ENCODE data around the gene INS.
"Not testable (repeated sequence)": the region's sequence is repeated elsewhere in the genome, so short reads cannot be mapped to it uniquely, and the experiment has no call there.

INS gene

DNA sequence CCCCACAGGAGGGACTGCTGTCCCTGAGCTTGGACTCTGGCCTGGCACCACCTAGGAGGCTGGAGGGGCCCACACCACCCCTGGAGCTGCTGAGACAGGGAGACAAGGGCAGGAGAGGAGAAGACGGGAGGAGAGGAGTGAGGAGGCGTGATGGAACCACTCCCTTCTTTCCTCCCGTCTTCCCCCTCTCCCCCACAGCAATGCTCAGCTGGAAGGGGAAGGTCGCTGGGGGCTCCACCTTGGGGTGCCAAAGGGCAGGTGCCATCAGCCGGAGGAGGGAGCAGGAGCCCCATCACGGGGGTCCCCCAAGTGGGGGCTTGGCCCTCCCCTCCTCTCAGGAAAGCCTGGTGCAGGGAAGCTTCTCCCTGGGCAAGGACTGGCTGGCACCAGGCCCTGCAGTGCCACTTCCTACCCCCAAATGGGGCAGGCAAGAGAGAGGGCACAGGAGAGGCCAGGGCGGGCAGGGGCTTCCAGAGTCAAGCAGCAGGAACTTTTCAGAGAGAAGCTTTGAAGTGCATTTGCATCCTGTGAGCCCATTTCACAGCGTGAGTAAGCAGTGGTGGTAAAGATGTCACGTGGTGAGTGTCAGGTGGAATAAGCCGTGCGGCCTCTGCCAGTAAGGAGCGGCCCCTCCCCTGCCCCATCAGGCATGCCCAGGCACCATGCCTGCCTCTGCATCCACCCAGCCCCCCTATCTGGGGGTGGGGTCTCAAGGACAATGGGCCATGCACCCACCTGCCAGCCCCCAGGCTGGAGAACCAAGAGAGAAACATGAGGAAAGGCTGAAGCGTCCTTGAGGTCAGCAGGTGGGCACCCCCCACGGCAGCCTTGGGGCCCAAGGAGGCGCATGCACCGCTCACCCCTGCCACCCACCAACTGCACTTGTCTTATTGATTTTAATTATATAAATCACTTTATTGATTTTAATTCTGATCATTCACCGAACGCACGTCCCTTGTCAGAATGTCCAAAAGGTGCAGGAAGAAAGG is 26.7 kb downstream of the INS start:
- no peak for DNase-seq (ENCODE audit: low spot score)

DNA sequence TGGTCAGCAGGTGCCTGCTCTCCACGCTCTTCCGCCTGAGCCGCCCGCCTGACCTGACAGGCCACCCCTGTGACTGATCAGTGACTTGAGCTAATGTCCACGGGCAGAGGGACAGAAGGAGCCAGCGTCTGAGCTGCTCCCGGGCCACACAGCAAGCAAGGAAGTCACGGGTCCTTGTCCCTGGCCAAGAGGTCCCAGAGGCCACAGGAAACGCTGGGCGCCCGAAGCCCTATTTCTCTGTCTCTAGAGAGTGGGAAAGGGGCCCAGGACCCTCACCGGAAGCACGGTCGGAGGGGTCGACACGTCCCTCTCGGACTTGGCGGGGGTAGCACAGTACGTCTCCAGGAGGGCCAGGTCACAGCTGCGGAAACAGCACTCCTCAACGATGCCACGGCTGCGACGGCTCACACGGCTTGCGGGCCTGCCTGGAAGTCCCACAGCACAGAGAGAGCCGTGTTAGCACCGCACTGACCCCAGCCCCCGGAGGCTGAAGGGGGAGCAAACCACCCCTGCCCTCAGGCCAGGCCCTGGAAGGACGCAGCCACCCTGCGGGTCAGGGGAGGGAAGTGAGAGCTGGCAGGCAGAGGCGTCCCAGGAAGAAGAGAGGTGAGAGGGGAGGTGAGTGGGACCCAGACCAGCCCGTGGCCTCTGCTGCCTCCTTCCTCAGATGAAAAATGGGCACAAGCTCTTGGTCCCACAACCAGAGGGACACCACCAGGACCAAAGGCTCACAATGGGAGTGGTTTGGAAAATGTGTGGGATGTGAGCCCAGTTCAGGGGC is 27.6 kb downstream of the INS start:
- no peak for DNase-seq (ENCODE audit: low spot score)

DNA sequence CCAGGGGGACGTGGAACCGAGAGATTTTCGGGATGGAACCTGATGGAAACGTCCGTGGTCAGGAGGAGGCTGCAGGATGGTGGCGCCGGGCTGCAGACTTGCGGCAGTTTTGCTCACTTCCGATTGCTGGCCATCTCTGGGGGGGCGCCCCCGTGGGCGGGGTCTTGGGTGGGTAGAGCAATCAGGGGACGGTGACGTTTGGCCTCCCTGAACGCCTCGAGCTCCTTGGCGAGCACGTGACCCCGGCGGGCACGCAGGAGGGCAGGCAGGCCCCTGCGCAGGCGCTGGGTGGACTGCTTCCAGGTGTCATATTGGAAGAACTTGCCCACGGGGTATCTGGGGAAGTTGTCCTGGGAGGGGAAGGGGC is 28.2 kb downstream of the INS start:
- DNase-seq (ENCODE audit: low spot score), result no peak

DNA sequence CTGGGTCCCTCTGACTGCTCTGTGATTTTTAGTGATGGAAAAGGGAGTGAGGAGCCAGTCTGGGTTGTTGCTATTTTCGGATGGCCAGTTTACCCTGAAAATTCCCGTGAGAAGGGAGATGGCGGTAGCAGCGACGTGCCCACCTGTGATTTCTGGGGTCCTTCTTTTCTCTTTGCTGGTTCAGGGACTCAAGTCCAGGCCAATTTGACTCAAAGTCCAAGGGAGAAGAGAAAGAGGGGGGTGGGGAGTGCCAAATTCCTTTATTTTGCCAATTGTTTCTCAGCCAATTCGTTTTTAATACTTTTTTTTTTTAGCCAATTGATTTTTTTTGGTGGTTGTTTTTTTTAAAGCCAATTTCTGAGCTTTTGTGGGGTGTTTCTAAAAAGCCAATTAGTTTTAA is 28.8 kb downstream of the INS start:
- DNase-seq (ENCODE audit: low spot score), result no peak

DNA sequence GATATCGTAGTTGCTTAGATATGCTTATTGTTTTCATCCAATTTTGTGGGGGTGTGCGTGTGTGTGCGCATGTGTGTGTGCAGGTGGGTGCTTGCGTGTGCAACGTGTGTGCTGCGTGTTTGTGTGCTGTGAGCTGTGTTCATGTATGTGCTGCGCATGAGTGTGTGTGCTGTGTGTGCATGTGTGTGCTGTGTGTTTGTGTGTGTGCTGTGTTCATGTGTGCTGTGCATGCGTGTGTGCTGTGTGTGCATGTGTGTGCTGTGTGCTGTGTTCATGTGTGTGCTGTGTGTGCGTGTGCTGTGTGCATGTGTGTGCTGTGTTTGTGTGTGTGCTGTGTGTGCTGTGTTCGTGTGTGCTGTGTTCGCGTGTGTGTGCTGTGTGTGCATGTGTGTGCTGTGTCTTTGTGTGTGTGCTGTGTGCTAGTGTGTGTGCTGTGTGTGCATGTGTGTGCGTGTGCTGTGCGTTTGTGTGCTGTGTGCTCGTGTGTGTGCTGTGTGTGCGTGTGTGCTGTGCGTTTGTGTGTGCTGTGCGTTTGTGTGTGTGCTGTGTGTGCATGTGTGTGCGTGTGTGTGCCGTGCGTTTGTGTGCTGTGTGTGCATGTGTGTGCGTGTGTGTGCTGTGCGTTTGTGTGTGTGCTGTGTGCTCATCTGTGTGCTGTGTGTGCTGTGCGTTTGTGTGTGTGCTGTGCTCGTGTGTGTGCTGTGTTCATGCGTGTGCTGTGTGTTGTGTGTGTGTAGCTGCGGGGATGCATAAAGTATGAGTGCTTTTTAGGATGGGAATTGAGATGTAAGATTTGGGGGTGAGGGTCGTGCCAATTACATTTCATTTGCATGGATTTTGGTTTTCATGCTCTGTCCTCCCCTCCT is 29.4 kb downstream of the INS start:
- DNase-seq (ENCODE audit: low spot score), result no peak

DNA sequence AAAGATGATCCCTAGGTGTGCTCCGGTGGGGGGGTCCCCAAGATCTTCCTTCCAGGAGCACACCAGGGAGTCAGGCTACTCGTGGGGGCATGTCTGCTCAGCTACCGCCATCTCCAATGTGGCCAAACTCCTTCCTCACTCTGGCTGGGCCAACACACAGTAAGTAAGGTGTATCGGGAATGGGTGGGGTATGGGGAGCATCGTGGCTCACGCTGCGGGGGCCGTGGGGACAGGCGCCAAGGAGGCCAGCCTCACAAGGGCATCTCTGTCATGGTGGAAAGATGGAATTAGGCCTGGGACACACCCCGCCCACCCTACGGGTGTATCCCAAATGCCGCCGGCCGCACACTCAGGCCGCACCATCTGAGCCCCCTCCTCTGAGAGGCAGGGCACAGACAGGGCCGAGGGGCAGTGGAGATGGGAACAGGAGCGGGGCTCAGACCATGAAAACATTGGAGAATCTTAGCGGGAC is 30.1 kb downstream of the INS start:
- DNase-seq (ENCODE audit: low spot score), result no peak

DNA sequence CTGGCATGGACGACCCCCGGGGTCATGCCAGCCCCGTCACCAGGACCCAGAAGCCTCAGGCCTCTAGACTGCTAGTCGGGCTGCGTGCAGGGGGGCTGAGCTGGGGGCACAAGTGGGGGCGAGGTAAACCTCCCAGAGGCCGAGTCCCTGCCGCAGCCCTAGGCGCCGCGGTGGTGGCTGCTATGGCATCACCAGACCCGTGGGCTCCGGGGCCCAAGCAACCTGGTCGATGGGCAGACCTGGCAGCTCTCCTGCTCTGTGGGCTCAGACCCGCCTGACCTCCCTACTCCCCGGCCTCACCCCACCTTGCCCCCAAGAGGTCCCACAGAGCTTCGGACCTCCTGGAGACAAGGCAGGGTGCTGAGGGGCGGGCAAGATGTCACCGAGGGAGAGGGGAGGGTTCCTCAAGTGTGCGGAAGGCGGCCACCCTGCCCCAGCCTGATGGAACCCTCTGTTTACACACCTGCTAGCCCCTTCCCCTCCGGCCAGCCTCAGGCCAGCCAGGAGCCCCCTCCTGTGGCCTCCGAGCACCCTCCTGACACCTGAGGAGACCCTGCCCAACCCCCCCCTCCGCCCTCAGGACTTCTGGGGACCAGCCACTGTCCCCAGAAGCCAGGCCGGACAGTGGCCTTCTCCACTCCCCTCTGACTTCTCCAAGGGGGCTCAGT is 31.2 kb downstream of the INS start:
- DNase-seq (ENCODE audit: low spot score), result no peak

DNA sequence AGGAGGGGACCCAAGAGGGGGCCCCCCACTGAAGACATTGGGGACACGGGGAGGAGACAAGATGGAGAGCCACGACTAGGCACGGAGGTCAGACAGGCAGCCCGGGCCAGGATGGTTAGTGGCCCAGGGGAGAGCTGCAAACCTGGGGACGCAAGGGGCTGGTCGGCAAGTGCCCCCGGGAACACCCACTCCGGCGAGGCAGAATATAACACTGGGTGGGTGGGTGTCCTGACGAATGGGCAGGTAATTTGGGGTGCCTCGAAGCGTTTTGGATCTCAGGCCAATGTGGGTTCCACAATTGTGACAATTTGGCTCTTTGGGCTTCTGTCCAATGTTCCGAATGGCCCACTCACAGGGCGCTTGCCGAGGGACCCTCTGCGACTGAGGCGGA is 31.7 kb downstream of the INS start:
- no peak for DNase-seq (ENCODE audit: low spot score)

DNA sequence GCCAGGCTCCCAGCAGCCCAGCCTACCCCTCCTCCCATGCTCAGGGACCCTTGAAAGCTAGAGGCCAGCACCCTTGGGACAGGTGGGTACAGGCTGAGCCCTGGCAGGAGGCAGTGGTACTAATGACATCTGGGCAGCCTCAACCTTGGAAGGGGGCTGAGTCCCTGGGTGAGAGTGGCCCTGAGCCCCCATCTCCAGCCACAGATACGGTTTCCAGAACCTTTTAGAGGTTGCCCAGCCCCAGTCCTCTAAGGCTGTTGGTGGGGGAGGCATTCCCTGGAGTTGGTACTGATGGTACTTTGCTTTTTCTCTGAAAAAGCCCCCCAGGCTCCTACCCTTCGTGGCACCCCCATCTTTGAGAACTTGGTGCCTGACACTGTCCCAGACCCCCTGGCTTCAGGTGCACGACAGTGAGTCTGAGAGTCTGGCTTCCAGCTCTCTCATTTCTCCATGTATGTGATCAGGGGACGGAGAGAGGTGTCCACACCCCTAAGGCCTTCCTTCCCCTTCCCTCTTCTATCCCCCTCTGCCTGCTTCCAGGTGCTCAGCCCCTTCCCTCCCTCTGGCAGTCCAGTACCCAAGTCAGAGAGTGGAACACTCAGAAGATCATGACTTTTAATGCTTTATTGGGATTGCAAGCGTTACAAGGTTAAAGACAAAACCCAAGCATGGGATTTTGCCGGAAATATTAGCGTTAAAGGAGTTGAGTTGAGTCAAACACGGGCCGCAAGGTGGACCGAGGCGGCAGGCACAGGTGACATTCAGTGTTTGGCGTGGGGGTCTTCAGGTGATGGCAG is 32.3 kb downstream of the INS start:
- DNase-seq (ENCODE audit: low spot score), result no peak

DNA sequence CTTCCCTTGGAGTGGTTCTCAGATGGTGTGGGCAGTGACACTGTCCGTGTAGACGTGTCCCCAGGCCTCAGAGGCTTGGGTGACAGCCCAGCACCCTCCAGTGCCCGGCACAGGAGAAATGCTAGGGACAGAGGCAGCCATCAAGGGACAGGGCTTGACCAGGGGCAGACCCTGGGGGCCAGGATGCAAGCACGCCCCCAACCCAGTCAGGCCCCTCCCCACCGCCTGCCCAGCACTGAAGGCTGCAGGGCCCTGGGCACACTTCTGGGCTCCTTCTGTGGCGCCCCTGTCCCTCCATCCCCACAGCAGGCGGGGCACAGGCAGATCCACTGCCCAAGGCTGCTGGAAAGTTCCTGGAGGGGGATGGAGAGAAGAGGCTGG is 32.9 kb downstream of the INS start:
- DNase-seq (ENCODE audit: low spot score), result no peak

DNA sequence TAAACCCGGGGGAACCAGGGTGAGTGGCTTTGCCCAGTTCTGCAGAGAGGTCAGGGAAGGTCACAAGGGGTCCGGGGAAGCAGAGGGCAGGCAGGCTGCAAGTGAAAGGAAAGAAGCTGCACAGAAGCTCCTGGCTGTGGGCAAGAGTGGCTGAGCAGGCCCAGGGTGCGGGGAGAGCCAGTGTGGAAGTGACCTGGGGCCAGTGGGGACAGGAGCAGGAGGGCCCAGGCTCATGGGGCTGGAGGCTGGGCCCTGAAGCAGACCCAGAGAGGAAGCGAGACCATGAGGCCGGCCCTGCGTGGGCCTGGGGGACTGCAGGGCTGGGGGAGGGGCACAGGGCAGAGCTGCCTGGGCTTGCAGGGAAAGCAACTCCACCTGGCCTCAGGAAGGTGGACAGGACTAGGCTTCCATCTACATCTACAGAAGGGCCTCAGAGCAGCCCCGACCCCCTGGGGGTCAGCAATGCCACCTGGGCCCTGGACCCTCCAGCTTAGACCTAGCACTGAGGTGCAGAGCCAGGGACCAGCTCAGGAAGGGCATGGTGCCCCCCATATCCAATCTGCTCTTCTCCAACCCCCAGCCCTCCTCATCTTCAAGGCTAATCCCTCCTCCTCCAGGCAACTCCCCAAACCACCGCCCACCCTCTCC is 33.4 kb downstream of the INS start:
- DNase-seq (ENCODE audit: low spot score), result no peak

DNA sequence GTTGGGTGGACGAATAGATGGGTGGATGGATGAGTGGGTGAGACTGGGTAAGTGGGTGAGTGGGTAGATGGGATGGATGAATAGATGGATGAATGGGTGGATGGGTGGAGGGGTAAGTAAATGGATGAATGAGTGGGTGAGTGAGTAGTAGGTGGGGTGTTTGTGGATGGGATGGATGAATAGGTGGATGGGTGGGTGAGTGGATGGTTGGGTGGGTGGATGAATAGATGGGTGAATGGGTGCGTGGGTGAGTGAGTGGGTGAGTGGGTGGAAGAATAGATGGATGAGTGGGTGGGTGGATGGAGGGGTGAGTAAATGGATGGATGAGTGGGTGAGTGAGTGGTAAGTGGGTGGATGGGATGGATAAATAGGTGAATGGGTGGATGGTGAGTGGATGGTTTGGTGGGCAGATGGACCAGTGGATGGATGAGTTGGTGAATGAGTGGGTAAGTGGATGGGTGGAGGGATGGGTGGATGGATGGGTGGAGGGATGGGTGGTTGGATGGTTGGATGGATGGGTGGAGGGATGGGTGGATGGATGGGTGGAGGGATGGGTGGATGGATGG is 34.4 kb downstream of the INS start:
- no peak for DNase-seq (ENCODE audit: low spot score)

DNA sequence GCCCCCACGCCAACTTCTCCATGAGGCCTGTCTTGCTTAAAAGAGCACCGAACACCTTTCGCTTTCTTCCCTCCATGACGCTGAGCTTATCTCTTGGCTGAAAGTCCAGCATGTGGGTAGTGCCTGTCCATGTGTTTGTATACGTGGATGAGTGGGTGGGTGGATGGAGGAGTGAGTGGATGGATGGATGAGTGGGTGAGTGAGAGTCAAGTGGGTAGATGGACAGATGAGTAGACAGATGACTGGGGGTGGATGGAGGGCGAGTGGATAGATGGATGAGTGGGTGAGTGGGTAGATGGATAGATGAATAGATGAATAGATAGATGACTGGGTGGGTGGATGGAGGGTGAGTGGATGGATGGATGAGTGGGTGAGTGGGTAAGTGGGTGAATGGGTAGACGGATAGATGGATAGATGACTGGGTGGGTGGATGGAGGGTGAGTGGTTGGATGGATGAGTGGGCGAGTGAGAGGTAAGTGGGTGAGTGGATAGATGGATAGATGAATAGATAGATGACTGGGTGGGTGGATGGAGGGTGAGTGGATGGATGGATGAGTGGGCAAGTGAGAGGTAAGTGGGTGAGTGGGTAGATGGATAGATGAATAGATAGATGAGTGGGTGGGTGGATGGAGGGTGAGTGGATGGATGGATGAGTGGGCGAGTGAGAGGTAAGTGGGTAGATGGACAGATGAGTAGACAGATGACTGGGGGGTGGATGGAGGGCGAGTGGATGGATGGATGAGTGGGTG is 36.1 kb downstream of the INS start:
- not testable (repeated sequence) for DNase-seq (ENCODE audit: low spot score)

DNA sequence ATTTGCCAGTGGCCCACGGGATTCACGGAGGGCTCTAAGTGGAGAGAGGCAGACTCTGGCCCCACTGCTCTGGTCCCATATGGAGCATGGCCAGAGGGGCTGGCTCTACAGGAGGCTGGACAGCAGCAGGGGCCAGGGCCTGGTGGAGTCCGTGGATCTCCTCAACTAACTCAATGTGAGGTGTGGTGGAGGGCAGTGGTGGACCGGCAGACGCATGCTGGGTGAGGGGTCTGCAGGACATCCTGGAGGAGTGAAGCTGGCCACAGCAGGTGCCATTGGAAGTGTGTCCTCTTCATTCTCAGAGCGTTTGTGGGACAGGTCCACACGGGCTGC is 37.4 kb downstream of the INS start:
- DNase-seq (ENCODE audit: low spot score), result no peak

DNA sequence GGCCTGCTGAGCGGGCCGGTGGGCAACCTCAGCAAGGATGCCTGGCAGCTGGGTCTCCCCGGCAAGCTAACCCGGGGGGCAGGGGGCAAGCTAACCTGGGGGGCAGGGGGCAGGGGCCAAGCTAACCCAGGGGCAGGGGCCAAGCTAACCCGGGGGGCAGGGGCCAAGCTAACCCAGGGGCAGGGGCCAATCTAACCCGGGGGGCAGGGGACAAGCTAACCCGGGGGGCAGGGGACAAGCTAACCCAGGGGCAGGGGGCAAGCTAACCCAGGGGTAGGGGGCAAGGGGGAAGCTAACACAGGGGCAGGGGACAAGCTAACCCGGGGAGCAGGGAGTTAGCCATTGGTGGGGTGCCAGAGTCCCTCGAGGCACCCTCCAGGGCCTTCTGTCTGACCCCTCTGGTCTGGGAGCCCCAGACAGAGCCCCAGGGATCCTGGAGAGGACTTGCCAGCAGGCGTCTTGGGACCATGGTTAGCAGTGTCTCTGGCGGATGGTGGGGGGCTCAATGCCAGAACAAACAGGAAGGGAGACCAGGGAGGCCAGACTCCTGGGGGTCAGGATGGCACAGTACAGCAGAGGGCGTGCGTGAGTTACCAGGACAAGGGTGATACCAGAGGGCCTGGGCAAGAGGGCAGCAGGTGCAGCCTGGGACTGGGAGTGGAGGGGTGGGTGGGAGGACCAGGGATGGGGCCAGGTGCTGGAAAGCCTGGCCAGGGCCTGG is 37.9 kb downstream of the INS start:
- DNase-seq (ENCODE audit: low spot score), result no peak

DNA sequence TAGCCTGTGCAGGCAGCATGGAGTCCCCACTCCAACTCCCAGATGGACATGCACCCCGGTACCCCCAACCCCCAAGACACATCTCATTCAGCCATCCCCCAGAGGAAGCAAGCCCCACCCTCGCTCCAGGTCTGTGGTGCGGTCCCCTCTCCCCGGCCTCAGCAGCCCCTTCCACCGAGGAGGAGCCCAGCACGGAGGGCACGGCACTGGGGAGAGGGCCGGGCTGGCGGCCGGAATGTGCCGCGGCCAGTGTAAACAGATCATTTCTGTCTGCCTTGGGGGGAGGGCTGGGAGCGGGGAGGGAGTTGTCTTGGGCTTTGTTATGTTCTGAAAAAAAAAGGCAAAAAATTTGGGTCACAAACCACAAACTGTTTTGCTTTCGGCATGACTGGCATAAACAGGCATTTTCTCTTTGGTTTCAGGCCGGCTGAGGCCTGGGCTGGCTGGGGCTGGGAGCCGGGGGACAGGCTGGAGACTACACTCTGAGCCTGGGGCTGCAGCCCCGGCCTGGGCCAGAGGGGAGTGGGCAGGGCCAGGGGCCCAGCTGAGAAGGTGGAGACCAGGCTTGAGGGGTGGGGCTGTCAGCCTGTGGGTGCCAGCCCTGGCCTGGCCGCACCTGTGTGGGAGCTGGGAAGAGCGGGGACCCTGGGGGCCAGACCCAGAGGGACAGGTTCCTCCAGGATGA is 38.6 kb downstream of the INS start:
- no peak for DNase-seq (ENCODE audit: low spot score)

DNA sequence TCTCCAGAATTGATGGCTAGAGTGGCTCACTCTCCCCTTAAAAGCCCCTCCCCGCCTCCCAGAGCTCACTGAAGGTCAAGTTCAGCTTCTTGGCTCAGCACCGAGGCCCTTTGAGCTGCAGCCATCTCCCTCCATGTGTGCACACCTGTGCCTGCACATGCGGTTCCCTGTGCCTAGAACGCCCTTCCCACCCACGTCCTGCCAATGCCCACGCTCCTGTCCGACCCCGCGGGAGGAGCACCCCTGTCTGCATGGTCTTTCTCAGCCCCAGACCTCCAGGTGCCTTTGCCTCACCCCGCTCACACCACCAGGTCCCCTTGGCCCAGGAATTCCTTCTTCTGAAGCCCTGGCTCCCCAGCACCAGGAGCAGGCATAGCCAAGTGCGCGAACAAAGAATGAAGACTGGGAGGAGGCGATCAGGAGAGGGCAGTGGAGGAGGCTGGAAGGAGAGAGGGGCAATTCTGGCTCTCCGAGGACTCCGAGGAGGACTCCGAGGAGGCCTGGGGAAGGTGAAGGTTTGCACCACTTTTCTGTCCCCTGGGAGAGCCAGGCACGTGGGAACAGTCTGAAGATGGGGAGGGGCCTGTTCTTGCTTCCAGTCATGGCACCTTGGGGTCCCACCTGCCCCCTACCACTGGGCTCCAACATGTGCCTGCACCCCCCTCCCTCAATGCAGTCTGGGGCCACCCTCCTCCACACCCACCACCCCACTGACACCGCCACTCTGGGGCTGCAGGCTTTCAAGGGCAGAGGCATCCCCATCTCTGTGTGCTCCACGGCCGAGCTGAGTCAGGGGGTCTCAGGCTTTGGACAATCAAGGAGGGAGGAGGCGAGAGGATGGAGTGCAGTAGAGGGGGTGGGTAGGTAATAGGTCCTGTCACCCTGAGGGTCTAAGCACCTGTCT is 39.5 kb downstream of the INS start:
- DNase-seq (ENCODE audit: low spot score), result no peak

Data from SK-N-DZ (cell line).